ENCODE data around the gene DUOX1. TPM values are rescaled to one million over a fixed set of nuclear protein-coding genes. Genes with fewer than 3 reads are reported as not detected.

The DUOX1 gene
- total and polyA plus RNA-seq, 9 of the 15 experiments (the other 6 are each of a cell fraction or from before 2014, with no cell fraction given): 0.01 to 0.22 (median 0.01) TPM; not detected in 6

DNA sequence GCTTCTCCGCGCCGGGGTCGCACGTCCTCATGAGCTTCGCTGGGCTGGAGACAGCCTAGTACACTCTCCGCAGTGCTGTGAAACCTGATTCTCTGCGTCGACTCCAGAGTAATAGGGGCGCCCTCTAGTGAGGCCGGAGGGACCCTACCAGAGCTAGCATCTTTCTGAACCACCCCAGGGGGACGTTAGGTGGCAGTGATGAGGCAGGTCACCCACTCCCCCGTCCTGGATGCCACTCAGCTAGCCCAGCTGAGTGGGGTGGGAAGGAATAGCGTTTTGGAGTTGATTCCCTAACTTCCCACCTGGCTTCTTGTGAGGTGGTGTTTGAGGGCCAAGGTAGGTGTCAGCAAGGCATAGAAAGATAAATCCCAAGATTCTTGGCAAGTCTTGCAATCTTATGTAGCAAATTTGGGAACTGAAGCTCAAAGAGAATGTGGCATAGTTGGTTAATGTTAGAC, 11.6 kb upstream of the DUOX1 start (continued):
- no peak for TF ChIP-seq ZNF184 (CRISPR knock-in tag; IDR thresholded peaks at IDR 0.05)
- TF ChIP-seq ARID2 (IDR thresholded peaks at IDR 0.05): peak; percentile 87
- TF ChIP-seq, protein P1, sequence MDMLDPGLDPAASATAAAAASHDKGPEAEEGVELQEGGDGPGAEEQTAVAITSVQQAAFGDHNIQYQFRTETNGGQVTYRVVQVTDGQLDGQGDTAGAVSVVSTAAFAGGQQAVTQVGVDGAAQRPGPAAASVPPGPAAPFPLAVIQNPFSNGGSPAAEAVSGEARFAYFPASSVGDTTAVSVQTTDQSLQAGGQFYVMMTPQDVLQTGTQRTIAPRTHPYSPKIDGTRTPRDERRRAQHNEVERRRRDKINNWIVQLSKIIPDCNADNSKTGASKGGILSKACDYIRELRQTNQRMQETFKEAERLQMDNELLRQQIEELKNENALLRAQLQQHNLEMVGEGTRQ (CRISPR knock-in tag; IDR thresholded peaks at IDR 0.05): no peak
- TF ChIP-seq EGR1 (conservative IDR thresholded peaks at IDR 0.05): peak; percentile 60
- TF ChIP-seq, protein P2, sequence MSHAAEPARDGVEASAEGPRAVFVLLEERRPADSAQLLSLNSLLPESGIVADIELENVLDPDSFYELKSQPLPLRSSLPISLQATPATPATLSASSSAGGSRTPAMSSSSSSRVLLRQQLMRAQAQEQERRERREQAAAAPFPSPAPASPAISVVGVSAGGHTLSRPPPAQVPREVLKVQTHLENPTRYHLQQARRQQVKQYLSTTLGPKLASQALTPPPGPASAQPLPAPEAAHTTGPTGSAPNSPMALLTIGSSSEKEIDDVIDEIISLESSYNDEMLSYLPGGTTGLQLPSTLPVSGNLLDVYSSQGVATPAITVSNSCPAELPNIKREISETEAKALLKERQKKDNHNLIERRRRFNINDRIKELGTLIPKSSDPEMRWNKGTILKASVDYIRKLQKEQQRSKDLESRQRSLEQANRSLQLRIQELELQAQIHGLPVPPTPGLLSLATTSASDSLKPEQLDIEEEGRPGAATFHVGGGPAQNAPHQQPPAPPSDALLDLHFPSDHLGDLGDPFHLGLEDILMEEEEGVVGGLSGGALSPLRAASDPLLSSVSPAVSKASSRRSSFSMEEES (CRISPR knock-in tag; IDR thresholded peaks at IDR 0.05): no peak
- peak; percentile 46; the same call in 1 of the 2 replicates for TF ChIP-seq BHLHE40 (IDR thresholded peaks at IDR 0.05; ENCODE audit: low read length)
- TF ChIP-seq, protein P3, sequence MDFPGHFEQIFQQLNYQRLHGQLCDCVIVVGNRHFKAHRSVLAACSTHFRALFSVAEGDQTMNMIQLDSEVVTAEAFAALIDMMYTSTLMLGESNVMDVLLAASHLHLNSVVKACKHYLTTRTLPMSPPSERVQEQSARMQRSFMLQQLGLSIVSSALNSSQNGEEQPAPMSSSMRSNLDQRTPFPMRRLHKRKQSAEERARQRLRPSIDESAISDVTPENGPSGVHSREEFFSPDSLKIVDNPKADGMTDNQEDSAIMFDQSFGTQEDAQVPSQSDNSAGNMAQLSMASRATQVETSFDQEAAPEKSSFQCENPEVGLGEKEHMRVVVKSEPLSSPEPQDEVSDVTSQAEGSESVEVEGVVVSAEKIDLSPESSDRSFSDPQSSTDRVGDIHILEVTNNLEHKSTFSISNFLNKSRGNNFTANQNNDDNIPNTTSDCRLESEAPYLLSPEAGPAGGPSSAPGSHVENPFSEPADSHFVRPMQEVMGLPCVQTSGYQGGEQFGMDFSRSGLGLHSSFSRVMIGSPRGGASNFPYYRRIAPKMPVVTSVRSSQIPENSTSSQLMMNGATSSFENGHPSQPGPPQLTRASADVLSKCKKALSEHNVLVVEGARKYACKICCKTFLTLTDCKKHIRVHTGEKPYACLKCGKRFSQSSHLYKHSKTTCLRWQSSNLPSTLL (IDR thresholded peaks at IDR 0.05): no peak
- 0 out of 2 replicates have a peak, but pooled peaks have one; percentile 38 for TF ChIP-seq EP300 (IDR thresholded peaks at IDR 0.05; ENCODE audit: low read length)
- TF ChIP-seq ZNF24 (IDR thresholded peaks at IDR 0.05): no peak; the same call in 1 of the 2 replicates
- TF ChIP-seq, protein P4, sequence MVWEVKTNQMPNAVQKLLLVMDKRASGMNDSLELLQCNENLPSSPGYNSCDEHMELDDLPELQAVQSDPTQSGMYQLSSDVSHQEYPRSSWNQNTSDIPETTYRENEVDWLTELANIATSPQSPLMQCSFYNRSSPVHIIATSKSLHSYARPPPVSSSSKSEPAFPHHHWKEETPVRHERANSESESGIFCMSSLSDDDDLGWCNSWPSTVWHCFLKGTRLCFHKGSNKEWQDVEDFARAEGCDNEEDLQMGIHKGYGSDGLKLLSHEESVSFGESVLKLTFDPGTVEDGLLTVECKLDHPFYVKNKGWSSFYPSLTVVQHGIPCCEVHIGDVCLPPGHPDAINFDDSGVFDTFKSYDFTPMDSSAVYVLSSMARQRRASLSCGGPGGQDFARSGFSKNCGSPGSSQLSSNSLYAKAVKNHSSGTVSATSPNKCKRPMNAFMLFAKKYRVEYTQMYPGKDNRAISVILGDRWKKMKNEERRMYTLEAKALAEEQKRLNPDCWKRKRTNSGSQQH (CRISPR knock-in tag; IDR thresholded peaks at IDR 0.05): no peak
- TF ChIP-seq SPI1 (IDR thresholded peaks at IDR 0.05; ENCODE audit: borderline replicate concordance, low read depth, low read length): no peak
- no peak for TF ChIP-seq DNMT1 (IDR thresholded peaks at IDR 0.05)
- TF ChIP-seq, protein P5, sequence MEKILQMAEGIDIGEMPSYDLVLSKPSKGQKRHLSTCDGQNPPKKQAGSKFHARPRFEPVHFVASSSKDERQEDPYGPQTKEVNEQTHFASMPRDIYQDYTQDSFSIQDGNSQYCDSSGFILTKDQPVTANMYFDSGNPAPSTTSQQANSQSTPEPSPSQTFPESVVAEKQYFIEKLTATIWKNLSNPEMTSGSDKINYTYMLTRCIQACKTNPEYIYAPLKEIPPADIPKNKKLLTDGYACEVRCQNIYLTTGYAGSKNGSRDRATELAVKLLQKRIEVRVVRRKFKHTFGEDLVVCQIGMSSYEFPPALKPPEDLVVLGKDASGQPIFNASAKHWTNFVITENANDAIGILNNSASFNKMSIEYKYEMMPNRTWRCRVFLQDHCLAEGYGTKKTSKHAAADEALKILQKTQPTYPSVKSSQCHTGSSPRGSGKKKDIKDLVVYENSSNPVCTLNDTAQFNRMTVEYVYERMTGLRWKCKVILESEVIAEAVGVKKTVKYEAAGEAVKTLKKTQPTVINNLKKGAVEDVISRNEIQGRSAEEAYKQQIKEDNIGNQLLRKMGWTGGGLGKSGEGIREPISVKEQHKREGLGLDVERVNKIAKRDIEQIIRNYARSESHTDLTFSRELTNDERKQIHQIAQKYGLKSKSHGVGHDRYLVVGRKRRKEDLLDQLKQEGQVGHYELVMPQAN (IDR thresholded peaks at IDR 0.05; ENCODE audit: borderline replicate concordance): no peak
- no peak for TF ChIP-seq MEF2A (IDR thresholded peaks at IDR 0.05; ENCODE audit: control insufficient read depth, low read depth, low read length)
- TF ChIP-seq NBN (IDR thresholded peaks at IDR 0.05; ENCODE audit: low read depth): no peak
- no peak for TF ChIP-seq RBM25 (IDR thresholded peaks at IDR 0.05; ENCODE audit: low read depth, low read length, severe bottlenecking)
- 0 out of 2 replicates have a peak, but pooled peaks have one; percentile 50 for TF ChIP-seq ZNF12 (CRISPR knock-in tag; IDR thresholded peaks at IDR 0.05)
- TF ChIP-seq, protein P6, sequence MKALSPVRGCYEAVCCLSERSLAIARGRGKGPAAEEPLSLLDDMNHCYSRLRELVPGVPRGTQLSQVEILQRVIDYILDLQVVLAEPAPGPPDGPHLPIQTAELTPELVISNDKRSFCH (CRISPR knock-in tag; IDR thresholded peaks at IDR 0.05): no peak
- TF ChIP-seq, protein P6 (tag; IDR thresholded peaks at IDR 0.05): no peak
- TF ChIP-seq, protein P7, sequence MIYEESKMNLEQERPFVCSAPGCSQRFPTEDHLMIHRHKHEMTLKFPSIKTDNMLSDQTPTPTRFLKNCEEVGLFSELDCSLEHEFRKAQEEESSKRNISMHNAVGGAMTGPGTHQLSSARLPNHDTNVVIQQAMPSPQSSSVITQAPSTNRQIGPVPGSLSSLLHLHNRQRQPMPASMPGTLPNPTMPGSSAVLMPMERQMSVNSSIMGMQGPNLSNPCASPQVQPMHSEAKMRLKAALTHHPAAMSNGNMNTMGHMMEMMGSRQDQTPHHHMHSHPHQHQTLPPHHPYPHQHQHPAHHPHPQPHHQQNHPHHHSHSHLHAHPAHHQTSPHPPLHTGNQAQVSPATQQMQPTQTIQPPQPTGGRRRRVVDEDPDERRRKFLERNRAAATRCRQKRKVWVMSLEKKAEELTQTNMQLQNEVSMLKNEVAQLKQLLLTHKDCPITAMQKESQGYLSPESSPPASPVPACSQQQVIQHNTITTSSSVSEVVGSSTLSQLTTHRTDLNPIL (CRISPR knock-in tag; IDR thresholded peaks at IDR 0.05): no peak
